SU-DHL-6 (cell line): Measurements from ENCODE around the gene RPH3AL.

Source experiments
- H2AFZ ChIP-seq: fragments of 200-600 bp; sonication (generic); 2 replicates; pipeline ENCODE4 v1.6.1; 2014; ENCODE audit warnings: low read depth, mild to moderate bottlenecking, moderate library complexity, mixed read lengths, antibody characterized with exemption, low read length; ENCODE audit not compliant: severe bottlenecking
- H3F3A ChIP-seq: fragments of 200-600 bp; shearing (Covaris generic); 2 replicates; pipeline ENCODE4 v1.6.0; 2016; ENCODE audit warnings: antibody characterized with exemption, mild to moderate bottlenecking; ENCODE audit not compliant: insufficient read depth
- H3K27ac ChIP-seq: fragments of 200-600 bp; sonication (generic); 2 replicates; pipeline ENCODE4 v1.5.1; 2016; ENCODE audit warnings: low read depth, mild to moderate bottlenecking, low read length, moderate library complexity, mixed read lengths
- H3K27me3 ChIP-seq: fragments of 200-600 bp; sonication (generic), shearing (Covaris generic); 2 replicates; pipeline ENCODE4 v1.6.0; 2014; ENCODE audit warnings: mild to moderate bottlenecking, low read length
- H3K36me3 ChIP-seq: fragments of 200-600 bp; sonication (generic); 2 replicates; pipeline ENCODE4 v1.6.1; 2014; ENCODE audit warnings: mild to moderate bottlenecking, low read length, mixed read lengths
- H3K4me2 ChIP-seq: fragments of 300-600, 200-600 bp; shearing (Covaris generic), sonication (generic); 2 replicates; pipeline ENCODE4 v1.6.0; 2014; ENCODE audit warnings: low read length, low read depth, mild to moderate bottlenecking; ENCODE audit not compliant: poor library complexity, severe bottlenecking
- H3K4me3 ChIP-seq: fragments of 200-600 bp; sonication (generic); 2 replicates; pipeline ENCODE4 v1.5.1; 2014; ENCODE audit warnings: antibody characterized with exemption, low read length, mild to moderate bottlenecking, mixed read lengths; ENCODE audit not compliant: insufficient read depth, poor library complexity, severe bottlenecking
- H3K79me2 ChIP-seq: fragments of 200-600 bp; sonication (generic); 2 replicates; pipeline ENCODE4 v1.6.1; 2014; ENCODE audit warnings: mild to moderate bottlenecking, low read length, moderate library complexity; ENCODE audit not compliant: insufficient read depth
- H3K9ac ChIP-seq: fragments of 200-600 bp; sonication (generic); 2 replicates; pipeline ENCODE4 v1.7.0; 2014; ENCODE audit warnings: mild to moderate bottlenecking, low read length
- H3K9me2 ChIP-seq: fragments of 200-600 bp; sonication (generic); replicated peaks from 2 replicates; pipeline ENCODE4 v1.6.1; 2014; ENCODE audit warnings: low read length; ENCODE audit not compliant: insufficient read depth
- H3K9me3 ChIP-seq: fragments of 200-600 bp; sonication (generic); 2 replicates; pipeline ENCODE4 v1.6.1; 2014; ENCODE audit warnings: low read length, mixed read lengths; ENCODE audit not compliant: insufficient read depth
- H4K20me1 ChIP-seq: fragments of 200-600 bp; sonication (generic); 2 replicates; pipeline ENCODE4 v1.6.1; 2014; ENCODE audit warnings: low read depth, mild to moderate bottlenecking, antibody characterized with exemption, low read length, moderate library complexity, mixed read lengths
- CTCF ChIP-seq: fragments of 200-600 bp; sonication (generic); IDR thresholded peaks from one replicate; pipeline ENCODE4 v1.5.1; 2017; ENCODE audit warnings: antibody characterized with exemption, mild to moderate bottlenecking, low read length, moderate library complexity; ENCODE audit not compliant: insufficient read depth, poor library complexity, severe bottlenecking
- EZH2phosphoT487 ChIP-seq: fragments of 200-600 bp; sonication (generic), shearing (Covaris generic); conservative IDR thresholded peaks from 2 replicates; pipeline ENCODE4 v1.6.1; 2018; ENCODE audit warnings: mild to moderate bottlenecking, antibody characterized with exemption, low read length, moderate library complexity, mixed read lengths

RPH3AL gene

GRCh38 chr17:360092-360750 is 7.6 kb upstream of the RPH3AL start:
- H3K27me3 ChIP-seq, result no peaks in the 10 kb centered on the region

GRCh38 chr17:358491-359151 is 6.0 kb upstream of the RPH3AL start:
- TF ChIP-seq EZH2phosphoT487 (no peak), CTCF (no peak)

More at GRCh38 chr17:360092-360750, 7.6 kb upstream of the RPH3AL start:
- no peaks in the 10 kb centered on the region for H3K36me3 ChIP-seq
- H4K20me1 ChIP-seq, result no peaks in the 10 kb centered on the region
- no peak overlapping the region for H3K27ac ChIP-seq
- H3K9me3 ChIP-seq, result no peaks in the 10 kb centered on the region; the same call in 1 of the 2 replicates
- H3K9ac ChIP-seq, result no peak overlapping the region
- no peak overlapping the region for H2AFZ ChIP-seq
- no peak overlapping the region for H3K4me3 ChIP-seq
- H3K9me2 ChIP-seq, result no peaks in the 10 kb centered on the region
- H3K4me2 ChIP-seq, result no peak overlapping the region
- no peaks in the 10 kb centered on the region for H3F3A ChIP-seq
- TF ChIP-seq CTCF, result no peak
- no peak for TF ChIP-seq EZH2phosphoT487
- H3K79me2 ChIP-seq, result no peaks in the 10 kb centered on the region

GRCh38 chr17:357644-358043 is 5.0 kb upstream of the RPH3AL start:
- Histone ChIP-seq H3K36me3 (no peaks in the 10 kb centered on the region), H3K4me3 (no peak overlapping the region), H3K27ac (no peak overlapping the region), H3K27me3 (no peaks in the 10 kb centered on the region), H3K9me3 (no peaks in the 10 kb centered on the region; the same call in 1 of the 2 replicates), H4K20me1 (no peaks in the 10 kb centered on the region), H3K9me2 (no peaks in the 10 kb centered on the region), H3F3A (no peaks in the 10 kb centered on the region), H2AFZ (no peak overlapping the region), H3K4me2 (no peak overlapping the region), H3K9ac (no peak overlapping the region), H3K79me2 (no peaks in the 10 kb centered on the region)
- TF ChIP-seq EZH2phosphoT487 (no peak), CTCF (no peak)

More at GRCh38 chr17:358491-359151, 6.0 kb upstream of the RPH3AL start:
- H3F3A ChIP-seq, result no peaks in the 10 kb centered on the region
- H3K27me3 ChIP-seq, result no peaks in the 10 kb centered on the region
- no peak overlapping the region for H2AFZ ChIP-seq
- H3K4me3 ChIP-seq, result no peak overlapping the region
- no peaks in the 10 kb centered on the region; the same call in 1 of the 2 replicates for H3K9me3 ChIP-seq
- H3K4me2 ChIP-seq, result no peak overlapping the region
- no peaks in the 10 kb centered on the region for H3K79me2 ChIP-seq
- H4K20me1 ChIP-seq, result no peaks in the 10 kb centered on the region
- H3K36me3 ChIP-seq, result no peaks in the 10 kb centered on the region
- no peaks in the 10 kb centered on the region for H3K9me2 ChIP-seq
- no peak overlapping the region for H3K27ac ChIP-seq
- H3K9ac ChIP-seq, result no peak overlapping the region
